ENCODE results near the gene IBA57. TPM values are rescaled to one million over a fixed set of nuclear protein-coding genes. Genes with fewer than 3 reads are reported as not detected.

Gene IBA57
- total and polyA plus RNA-seq, 2 experiments from 2014 or later, result 4.7 to 5.0 TPM

GRCh38 chr1:228142701-228143136 lies 22.9 kb upstream of the IBA57 start:
- Histone ChIP-seq H3K79me2 (peaks cover 64% of the 10 kb centered on the region), H3K9me2 (replicated peaks; ENCODE audit: insufficient read depth) (no peaks in the 10 kb centered on the region), H3K9me3 (ENCODE audit: low read depth) (no peaks in the 10 kb centered on the region), H3K27ac (no peak overlapping the region), H4K20me1 (ENCODE audit: insufficient read depth, poor library complexity, severe bottlenecking) (peaks cover 64% of the 10 kb centered on the region), H2AFZ (no peak overlapping the region), H3K4me1 (ENCODE audit: insufficient read depth) (peaks cover 17% of the 10 kb centered on the region), H3K4me2 (no peak overlapping the region), H3K4me3 (no peak overlapping the region), H3K36me3 (replicated peaks; ENCODE audit: insufficient read depth, low read depth) (no peaks in the 10 kb centered on the region), H3K27me3 (no peaks in the 10 kb centered on the region)
- 97% methylated on average over 10 of the region's 11 CpGs for whole genome bisulfite sequencing (ENCODE audit: low lambda C conversion rate, missing lambda C conversion rate)
- TF ChIP-seq EZH2phosphoT487 (IDR thresholded peaks at IDR 0.05; ENCODE audit: low read depth, severe bottlenecking, unreplicated experiment), result no peak
- no peak for TF ChIP-seq EZH2 (IDR thresholded peaks at IDR 0.05; ENCODE audit: borderline replicate concordance)
- TF ChIP-seq CTCF (IDR thresholded peaks at IDR 0.05; ENCODE audit: poor library complexity), result no peak
- no peak for DNase-seq (ENCODE audit: low spot score)

GRCh38 chr1:228143480-228144192 lies 22.0 kb upstream of the IBA57 start:
- Histone ChIP-seq H3K4me2 (no peak overlapping the region), H3K9me2 (replicated peaks; ENCODE audit: insufficient read depth) (no peaks in the 10 kb centered on the region), H3K27me3 (no peaks in the 10 kb centered on the region), H3K4me3 (no peak overlapping the region), H3K79me2 (peaks cover 64% of the 10 kb centered on the region), H2AFZ (no peak overlapping the region), H3K36me3 (replicated peaks; ENCODE audit: insufficient read depth, low read depth) (no peaks in the 10 kb centered on the region), H3K9me3 (ENCODE audit: low read depth) (no peaks in the 10 kb centered on the region), H4K20me1 (ENCODE audit: insufficient read depth, poor library complexity, severe bottlenecking) (peaks cover 64% of the 10 kb centered on the region), H3K4me1 (ENCODE audit: insufficient read depth) (peaks cover 17% of the 10 kb centered on the region), H3K27ac (no peak overlapping the region)
- 94% methylated on average over 12 of the region's 12 CpGs for WGBS (ENCODE audit: low lambda C conversion rate, missing lambda C conversion rate)
- TF ChIP-seq EZH2phosphoT487 (IDR thresholded peaks at IDR 0.05; ENCODE audit: low read depth, severe bottlenecking, unreplicated experiment) (no peak), CTCF (IDR thresholded peaks at IDR 0.05; ENCODE audit: poor library complexity) (no peak), EZH2 (IDR thresholded peaks at IDR 0.05; ENCODE audit: borderline replicate concordance) (no peak)
- DNase-seq (ENCODE audit: low spot score), result no peak

GRCh38 chr1:228144193-228144992 lies 21.2 kb upstream of the IBA57 start:
- Histone ChIP-seq H3K9me3 (ENCODE audit: low read depth) (no peaks in the 10 kb centered on the region), H3K36me3 (replicated peaks; ENCODE audit: insufficient read depth, low read depth) (no peaks in the 10 kb centered on the region), H2AFZ (no peak overlapping the region), H3K79me2 (peaks cover 64% of the 10 kb centered on the region), H3K4me2 (no peak overlapping the region), H3K4me3 (no peak overlapping the region), H3K9me2 (replicated peaks; ENCODE audit: insufficient read depth) (no peaks in the 10 kb centered on the region), H3K27ac (no peak overlapping the region), H3K4me1 (ENCODE audit: insufficient read depth) (peaks cover 23% of the 10 kb centered on the region), H4K20me1 (ENCODE audit: insufficient read depth, poor library complexity, severe bottlenecking) (peaks cover 64% of the 10 kb centered on the region), H3K27me3 (no peaks in the 10 kb centered on the region)
- DNase-seq (ENCODE audit: low spot score), result peak; percentile 20
- no peak for TF ChIP-seq CTCF (IDR thresholded peaks at IDR 0.05; ENCODE audit: poor library complexity)
- TF ChIP-seq EZH2 (IDR thresholded peaks at IDR 0.05; ENCODE audit: borderline replicate concordance), result no peak
- TF ChIP-seq EZH2phosphoT487 (IDR thresholded peaks at IDR 0.05; ENCODE audit: low read depth, severe bottlenecking, unreplicated experiment), result no peak
- WGBS (ENCODE audit: low lambda C conversion rate, missing lambda C conversion rate), result 86% methylated on average over 16 of the region's 16 CpGs
